NCI-H446 (cell line): ENCODE data around the gene ZNF831.

Source experiments
- DNase-seq, 2 experiments: peaks; one replicate each; lab custom pipeline; 2025; lab: John Stamatoyannopoulos, UW

ZNF831 gene

GRCh38 chr20:59214606-59215547 lies 51.3 kb downstream of the ZNF831 start:
- DNase-seq: no peak

DNA sequence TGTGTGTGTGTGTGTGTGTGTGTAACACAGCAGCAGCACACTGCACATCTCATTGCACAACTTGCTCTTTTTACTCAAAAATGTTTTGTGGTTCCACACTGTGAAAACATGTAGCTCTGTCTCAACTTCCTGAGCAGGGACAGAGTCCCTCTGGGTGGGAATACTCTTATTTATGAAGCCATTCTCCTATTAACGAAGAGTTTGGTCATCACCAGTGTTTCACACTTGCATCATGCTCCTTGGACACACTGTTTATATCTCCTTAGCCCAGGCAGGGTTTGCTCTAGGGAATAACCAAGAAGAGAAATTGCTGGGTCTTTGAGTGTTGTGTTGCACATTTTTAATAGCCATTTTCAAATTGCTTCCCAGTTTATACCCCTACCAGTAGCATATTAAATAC lies 53.6 kb downstream of the ZNF831 start:
- no peak for DNase-seq

DNA sequence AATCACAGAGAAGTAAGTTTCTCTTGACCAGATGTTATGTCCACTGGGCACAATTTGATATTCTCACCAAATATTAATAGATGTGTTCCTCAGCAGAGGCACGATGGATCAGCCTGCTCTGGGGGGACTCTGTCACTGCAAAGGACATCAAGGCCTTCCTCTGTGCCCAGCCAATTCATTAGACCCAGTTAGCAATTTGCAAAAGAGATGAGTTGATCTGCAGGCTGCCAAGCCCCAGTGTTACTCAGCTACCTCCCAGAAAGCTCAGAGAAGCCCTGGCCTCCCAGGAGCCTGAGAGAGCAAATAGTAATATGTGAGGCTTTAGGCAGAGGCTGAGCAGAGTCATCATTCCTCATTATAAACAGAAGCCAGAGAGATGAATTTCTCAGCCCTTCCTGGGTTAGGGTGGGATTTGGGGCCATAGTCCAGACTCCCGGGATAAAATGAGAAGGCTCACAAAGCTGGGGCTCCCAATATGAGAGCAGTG lies 54.2 kb downstream of the ZNF831 start:
- DNase-seq: no peak

- DNase-seq: no peak
Observed at GRCh38 chr20:59219211-59219610, 55.6 kb downstream of the ZNF831 start.

GRCh38 chr20:59220161-59220560 lies 56.5 kb downstream of the ZNF831 start:
- no peak for DNase-seq

- DNase-seq: no peak
Observed at GRCh38 chr20:59221049-59221706, 57.6 kb downstream of the ZNF831 start.

DNA sequence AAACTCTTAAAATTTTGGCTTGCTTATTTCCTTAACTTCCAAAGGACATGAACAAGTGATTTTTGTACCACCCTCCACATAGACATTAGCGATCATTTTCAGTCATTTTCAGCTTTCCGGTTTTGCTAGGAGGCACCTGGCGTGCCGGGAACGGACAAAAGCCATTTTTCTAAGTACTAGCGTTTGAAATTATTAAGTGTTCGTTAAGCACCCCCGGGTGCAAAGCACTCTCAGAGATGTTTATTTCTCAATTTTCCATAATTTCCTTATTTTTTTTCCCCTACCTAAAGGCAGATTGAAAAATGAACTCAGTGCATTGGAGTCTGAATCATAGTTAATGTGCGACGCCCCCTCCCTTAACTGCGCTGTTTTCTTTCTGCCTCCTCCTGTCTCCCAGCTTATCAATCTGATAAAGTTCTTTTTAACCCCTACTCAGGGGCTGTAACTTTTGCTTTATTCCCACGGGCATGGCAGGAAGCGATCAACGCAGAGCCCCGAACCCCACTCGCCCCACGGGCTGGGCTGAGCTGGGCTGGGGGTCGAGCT lies 58.2 kb downstream of the ZNF831 start:
- DNase-seq: no peak

DNA sequence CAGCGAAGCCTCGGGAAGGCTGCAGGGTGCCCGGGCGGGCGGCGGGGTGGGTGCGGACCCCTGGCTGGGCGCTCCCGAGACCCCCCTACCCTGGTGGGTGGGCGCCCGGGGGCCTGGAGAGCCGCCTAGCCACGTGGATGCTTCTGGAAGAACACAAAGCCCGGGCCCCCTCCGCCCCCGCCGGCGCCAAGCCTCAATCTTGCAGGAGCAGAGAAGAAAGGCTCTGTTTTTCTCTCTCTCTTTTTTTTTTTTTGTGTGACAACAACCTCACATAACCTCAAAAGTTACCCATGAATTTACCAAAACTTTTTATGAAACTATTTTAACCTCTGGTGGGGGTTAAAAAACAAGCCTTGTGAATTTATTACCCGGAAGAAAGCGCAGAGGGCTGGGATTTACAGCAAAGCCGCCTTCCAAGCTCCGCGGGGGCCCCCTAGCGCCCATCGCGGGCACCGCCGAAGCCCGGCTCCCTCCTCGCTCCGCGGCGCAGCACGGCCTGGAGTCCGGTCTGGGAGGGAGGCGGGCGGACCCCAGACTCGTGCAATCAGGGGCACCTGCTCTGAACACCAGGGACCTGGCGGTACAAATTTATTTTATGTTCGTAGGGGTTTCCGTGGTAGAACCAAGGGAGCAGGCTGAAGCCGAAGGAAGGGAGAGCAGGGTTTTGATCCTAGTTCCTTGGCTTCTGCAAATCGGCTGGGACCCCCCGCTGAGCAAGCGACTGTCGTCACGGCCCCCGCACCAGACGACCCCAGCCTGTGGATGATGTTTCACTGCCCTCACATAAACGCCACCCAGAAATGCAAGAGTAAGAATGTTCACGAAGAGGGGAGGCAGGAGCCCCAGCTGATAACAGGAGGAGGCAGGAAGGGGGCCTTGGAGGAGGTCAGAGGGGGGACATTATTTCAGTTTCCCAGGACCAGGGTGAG lies 58.9 kb downstream of the ZNF831 start:
- peak in 1 of 2 experiments; percentile 68 for DNase-seq

GRCh38 chr20:59223182-59223601 lies 59.6 kb downstream of the ZNF831 start:
- DNase-seq: no peak

DNA sequence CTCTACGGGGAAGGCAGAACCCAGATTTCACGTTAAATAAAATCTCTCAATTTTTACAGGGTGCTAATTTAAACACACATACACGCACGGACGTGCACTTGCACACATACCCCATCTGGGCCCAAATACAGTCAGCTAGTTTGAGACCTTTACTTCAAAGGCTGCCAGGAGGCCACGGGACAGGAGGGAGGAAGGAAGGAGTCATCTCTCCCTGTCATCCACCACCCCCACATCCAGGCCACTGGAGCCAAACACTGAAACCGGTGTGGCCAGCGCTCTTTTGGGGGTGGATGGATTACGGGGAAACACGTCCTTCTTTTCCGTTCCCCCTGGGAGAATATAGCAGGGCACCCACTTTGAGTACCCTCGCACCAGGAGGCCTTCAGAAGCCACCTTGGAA lies 60.1 kb downstream of the ZNF831 start:
- DNase-seq: no peak

DNA sequence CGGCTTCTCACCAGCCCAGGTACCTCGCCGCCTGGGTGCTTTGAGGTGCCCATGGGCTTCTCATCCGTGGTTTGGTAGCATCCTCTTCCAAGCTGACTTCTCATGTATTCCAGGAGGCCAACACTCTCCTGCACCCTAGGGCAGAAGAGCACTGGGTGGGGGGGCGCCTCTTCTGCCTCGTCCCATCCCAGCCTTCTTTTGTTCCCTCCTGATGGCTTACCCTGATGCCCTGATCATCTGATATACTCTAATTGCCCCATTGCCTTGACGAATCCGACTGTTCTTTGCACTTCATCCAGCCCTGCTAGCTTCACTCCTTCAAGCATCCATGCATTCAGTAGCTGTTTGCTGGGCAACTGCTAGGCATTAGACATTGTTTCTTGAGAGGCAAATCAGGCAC lies 60.6 kb downstream of the ZNF831 start:
- DNase-seq: no peak

DNA sequence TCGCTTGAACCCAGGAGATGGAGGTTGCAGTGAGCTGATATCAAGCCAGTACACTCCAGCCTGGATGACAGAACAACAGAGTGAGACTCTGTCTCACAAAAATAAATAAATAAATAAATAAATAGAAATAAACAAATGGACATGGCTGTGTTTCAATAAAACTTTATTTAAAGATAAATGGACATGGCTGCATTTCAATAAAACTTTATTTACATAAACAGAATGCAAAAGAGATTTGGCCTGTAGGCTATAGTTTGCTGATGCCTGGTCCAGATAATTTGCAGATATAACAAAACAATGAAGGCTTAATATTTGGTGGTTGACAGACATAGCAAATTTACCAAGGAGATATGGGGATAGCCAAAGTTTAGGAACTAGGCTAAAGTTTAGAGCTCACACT lies 66.8 kb downstream of the ZNF831 start:
- no peak for DNase-seq

- DNase-seq: no peak
Observed at GRCh38 chr20:59231124-59231804, 67.6 kb downstream of the ZNF831 start.

GRCh38 chr20:59232618-59233017 lies 69.0 kb downstream of the ZNF831 start:
- no peak for DNase-seq

GRCh38 chr20:59235226-59235625 lies 71.6 kb downstream of the ZNF831 start:
- DNase-seq: no peak

GRCh38 chr20:59240006-59240405 lies 76.4 kb downstream of the ZNF831 start:
- no peak for DNase-seq

DNA sequence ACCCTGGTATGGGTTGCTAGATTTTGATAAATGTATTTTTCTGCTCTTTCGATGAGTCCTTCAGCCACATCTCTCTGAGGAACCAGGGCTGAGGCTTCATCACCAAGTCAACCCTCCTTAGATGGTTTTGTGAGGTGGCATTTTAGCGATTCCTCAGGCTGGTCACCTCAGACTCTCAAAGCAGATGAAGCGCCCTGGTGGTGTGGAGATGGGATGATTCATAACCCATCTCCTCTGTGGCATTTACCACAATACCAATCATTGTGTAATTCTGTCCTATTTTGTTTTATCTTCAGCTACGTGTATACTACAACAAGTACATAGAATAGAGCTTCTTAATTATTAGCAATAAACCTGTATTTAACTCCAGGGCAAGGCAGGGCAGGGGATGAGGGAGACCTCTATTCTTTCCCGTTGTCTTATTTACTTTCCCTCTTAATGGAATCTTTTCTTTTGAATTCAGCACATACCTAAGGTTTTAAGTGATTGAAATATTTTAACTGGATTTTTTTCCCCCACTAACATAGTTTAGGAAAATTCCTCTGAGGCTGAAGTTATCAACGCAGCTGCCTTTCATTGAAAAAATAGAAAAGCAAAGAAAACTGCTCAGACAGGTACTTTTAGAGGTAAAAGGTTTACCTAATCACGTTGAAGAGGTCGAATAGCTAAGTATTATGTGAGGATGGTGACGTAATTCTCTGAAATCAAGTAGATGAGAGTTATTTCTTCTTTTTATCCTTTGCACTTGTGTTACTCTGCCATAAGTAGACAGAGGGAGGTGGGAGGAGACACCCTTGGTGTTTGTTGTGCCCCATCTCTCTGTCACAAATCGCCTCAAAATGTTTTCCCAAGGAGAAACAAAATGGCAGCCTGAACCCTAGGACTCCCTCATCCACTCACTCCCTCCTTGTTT lies 79.3 kb downstream of the ZNF831 start:
- no peak for DNase-seq

- no peak for DNase-seq
Observed at GRCh38 chr20:59246691-59247400, 83.2 kb downstream of the ZNF831 start.
